ENCODE data around the gene ARL17B. TPM values are rescaled to one million over a fixed set of nuclear protein-coding genes. Genes with fewer than 3 reads are reported as not detected.
A peak's percentile ranks its signal among the peaks of the same experiment; 100 is the strongest.
"Not testable (repeated sequence)": the region's sequence is repeated elsewhere in the genome, so short reads cannot be mapped to it uniquely, and the experiment has no call there.

ARL17B gene
- total RNA-seq, 1 experiment from 2014 or later, result 24.0 TPM

DNA sequence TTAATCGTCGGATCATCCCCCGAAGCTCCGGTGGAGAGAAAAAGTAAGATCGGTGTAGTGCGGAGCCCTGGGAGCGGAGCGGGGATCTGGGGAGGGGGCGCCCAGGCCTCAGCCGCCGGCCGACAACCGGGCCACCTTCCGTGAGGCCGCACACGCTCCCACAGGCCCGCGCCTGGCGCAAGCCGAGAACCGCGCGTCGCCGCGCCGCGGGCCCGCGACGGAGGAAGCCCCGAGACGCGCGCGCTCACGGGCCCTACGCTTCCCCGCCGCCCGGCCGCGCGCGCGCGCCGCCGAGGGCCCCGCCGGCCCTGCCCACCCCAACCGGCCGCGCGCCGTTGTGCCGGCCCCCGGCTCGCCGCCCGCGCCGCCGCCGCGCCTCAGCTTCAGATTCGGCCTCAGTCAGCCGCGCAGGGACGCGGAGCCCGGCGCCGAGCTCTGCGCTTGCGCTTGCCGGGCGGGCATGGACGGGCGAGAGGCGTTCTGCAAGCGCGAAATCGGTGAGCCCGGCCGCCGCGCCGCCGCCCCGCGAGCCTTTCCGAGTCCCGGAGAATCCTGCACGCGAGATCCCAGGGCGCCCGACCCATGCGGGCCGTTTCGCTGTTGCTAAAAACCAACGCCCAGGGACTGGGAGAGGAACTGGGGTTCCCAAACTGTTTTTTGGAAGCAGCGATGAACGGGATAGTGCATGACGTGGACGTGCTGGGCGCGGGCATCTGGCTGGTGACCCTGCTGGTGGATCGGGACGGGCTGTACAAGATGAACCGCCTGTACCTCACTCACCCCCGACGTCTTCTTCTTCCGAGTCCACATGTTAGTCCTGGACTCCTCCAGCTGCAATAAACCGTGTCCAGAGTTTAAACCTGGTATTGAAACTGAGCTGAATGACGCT is 94.7 kb downstream of the ARL17B start:
- H3K27me3 Mint-ChIP-seq (ENCODE audit: low read depth), result peaks cover 65% of the 10 kb centered on the region
- H3K9me3 Mint-ChIP-seq, result no peaks in the 10 kb centered on the region
- no peaks in the 10 kb centered on the region for H3K36me3 Mint-ChIP-seq
- DNase-seq (ENCODE audit: low spot score), result peak; percentile 83
- H3K4me1 Mint-ChIP-seq, result peaks cover 12% of the 10 kb centered on the region
- 0 out of 2 replicates have a peak overlapping the region, but pooled peaks have one; percentile 39 for H3K27ac Mint-ChIP-seq
- ChIA-PET CTCF (interaction anchor here (1.1 to 1.8 kb wide), 2 partner anchors 54 to 74 kb away, joined by 4 to 5 read pairs; partner anchors contain the start of gene KANSL1), POLR2A (no interaction called here)
- TF ChIP-seq, protein P1, sequence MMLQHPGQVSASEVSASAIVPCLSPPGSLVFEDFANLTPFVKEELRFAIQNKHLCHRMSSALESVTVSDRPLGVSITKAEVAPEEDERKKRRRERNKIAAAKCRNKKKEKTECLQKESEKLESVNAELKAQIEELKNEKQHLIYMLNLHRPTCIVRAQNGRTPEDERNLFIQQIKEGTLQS (CRISPR knock-in tag; conservative IDR thresholded peaks at IDR 0.05), result no peak
- TF ChIP-seq, protein P2, sequence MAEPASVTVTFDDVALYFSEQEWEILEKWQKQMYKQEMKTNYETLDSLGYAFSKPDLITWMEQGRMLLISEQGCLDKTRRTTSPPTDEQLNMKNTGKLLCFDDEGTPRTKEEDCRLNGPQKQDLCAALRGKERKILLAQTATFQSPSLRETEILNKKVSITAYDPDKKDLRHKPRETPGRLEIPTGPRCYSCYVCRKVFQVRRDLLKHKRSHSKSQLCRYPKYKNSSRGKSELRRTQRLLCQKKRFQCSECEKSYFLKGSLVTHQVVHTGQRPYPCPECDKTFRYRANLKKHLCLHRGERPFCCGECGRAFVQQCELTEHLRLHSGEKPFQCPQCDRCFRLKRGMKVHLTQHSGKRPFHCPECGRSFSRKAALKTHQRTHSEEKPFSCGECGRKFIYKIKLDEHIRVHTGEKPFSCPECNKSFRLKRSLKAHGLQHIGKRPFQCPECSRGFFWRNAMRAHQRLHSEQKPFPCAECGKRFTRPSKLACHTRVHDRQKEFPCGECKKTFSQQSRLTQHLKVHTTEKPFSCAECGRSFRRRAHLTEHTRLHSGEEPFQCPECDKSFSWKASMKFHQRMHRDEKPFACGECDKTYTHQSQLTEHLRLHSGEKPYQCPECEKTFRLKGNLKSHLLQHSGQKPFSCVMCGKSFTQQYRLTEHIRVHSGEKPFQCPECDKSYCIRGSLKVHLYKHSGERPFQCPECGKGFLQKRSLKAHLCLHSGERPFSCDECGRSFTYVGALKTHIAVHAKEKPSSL (CRISPR knock-in tag; conservative IDR thresholded peaks at IDR 0.05), result no peak
- TF ChIP-seq, protein P3, sequence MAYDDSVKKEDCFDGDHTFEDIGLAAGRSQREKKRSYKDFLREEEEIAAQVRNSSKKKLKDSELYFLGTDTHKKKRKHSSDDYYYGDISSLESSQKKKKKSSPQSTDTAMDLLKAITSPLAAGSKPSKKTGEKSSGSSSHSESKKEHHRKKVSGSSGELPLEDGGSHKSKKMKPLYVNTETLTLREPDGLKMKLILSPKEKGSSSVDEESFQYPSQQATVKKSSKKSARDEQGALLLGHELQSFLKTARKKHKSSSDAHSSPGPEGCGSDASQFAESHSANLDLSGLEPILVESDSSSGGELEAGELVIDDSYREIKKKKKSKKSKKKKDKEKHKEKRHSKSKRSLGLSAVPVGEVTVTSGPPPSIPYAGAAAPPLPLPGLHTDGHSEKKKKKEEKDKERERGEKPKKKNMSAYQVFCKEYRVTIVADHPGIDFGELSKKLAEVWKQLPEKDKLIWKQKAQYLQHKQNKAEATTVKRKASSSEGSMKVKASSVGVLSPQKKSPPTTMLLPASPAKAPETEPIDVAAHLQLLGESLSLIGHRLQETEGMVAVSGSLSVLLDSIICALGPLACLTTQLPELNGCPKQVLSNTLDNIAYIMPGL (CRISPR knock-in tag; IDR thresholded peaks at IDR 0.05), result peak; percentile 76; the same call in 1 of the 2 replicates
- TF ChIP-seq CBFB (CRISPR knock-in tag; IDR thresholded peaks at IDR 0.05; ENCODE audit: low read depth) (no peak), KAT7 (CRISPR knock-in tag; IDR thresholded peaks at IDR 0.05; ENCODE audit: borderline replicate concordance) (no peak), TEAD1 (CRISPR knock-in tag; IDR thresholded peaks at IDR 0.05) (0 out of 2 replicates have a peak, but pooled peaks have one; percentile 25), FOXP1 (CRISPR knock-in tag; IDR thresholded peaks at IDR 0.05; ENCODE audit: borderline replicate concordance) (0 out of 2 replicates have a peak, but pooled peaks have one; percentile 36)
- TF ChIP-seq, protein P4, sequence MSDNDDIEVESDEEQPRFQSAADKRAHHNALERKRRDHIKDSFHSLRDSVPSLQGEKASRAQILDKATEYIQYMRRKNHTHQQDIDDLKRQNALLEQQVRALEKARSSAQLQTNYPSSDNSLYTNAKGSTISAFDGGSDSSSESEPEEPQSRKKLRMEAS (CRISPR knock-in tag; IDR thresholded peaks at IDR 0.05), result peak; percentile 56; the same call in 1 of the 2 replicates
- ATAC-seq, result peak; percentile 89
- H3K4me3 Mint-ChIP-seq, result peak overlapping the region; percentile 85

DNA sequence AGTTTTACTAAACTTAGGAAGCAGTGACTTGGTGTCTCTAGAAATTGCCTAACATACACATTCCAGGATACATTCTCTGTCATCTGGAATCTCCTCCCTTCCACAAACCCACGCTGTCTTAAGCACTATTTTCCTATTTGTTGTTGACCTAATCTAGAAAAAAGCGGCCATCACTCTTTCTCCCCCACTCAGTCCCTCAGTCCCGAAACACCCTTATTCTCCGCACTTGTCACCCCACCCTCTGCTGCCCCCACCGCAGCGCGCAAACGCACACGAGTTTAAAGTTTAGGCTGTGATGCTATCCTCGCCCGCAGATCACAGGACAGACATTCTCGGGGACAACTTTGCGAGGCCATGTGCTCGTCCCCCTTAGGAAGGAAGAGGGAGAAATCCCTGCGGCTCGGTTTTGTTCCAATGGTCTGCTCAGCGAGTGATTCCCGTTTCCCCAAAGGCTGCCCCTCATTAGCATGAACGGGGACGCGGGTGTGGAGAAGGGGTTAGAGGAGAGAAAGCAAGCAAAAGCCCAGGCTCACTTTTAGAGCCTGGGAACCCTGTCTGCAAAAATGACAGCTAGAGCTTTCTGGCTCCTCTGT is 95.4 kb downstream of the ARL17B start:
- H3K4me1 Mint-ChIP-seq, result peaks cover 12% of the 10 kb centered on the region
- ATAC-seq (peak; percentile 8; the same call in 1 of the 2 replicates), DNase-seq (ENCODE audit: low spot score) (peak; percentile 22)
- H3K36me3 Mint-ChIP-seq, POLR2A ChIA-PET, H3K9me3 Mint-ChIP-seq: not testable (repeated sequence)
- CTCF ChIA-PET, result interaction anchor here (1.1 to 1.8 kb wide), 2 partner anchors 53 to 73 kb away, joined by 4 to 5 read pairs; partner anchors contain the start of gene KANSL1
- H3K27me3 Mint-ChIP-seq (ENCODE audit: low read depth), result peaks cover 67% of the 10 kb centered on the region
- H3K4me3 Mint-ChIP-seq, result peak overlapping the region; percentile 82
- H3K27ac Mint-ChIP-seq, result 0 out of 2 replicates have a peak overlapping the region, but pooled peaks have one; percentile 39

DNA sequence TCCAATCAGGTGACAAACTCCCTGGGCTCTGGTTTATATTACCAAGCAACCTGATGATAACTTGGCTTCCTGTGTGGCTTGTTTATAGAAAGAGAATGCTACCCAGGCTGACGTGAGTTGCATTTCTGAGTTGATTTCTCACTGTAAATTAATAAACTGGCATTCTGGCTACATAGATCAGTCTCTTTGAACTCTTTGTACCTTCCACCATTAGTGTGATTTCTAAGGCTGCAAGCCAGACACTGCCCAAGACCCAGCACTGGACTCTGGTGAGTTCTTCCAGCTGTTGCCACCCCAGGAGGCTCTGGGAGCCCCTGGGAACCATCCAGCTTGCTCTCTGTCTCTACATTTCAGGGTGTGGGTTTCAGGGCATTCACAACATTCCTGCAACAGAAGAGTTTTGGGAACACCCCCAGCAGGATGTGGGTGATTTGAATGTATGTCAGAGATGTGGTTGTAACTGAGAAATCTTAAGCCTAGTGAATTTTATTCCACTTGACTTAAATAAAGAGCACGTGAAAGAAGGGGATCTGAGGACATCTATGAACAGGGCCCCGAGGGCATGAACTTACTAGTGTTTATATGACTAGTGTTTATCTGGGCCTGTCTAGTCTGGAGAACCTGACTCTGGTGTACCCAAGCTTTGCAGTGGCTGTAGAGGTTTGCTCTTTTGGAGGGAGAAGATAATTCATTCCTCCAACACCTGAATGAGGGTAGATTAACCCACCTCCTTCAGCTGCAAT is 96.9 kb downstream of the ARL17B start:
- CTCF ChIA-PET, result interaction anchor here (0.6 kb wide), 1 partner anchor 51 kb away, joined by 3 read pairs; no protein-coding TSS in a partner anchor
- Mint-ChIP-seq H3K4me1 (peaks cover 12% of the 10 kb centered on the region), H3K27me3 (ENCODE audit: low read depth) (peaks cover 72% of the 10 kb centered on the region)
- TF ChIP-seq, protein P5, sequence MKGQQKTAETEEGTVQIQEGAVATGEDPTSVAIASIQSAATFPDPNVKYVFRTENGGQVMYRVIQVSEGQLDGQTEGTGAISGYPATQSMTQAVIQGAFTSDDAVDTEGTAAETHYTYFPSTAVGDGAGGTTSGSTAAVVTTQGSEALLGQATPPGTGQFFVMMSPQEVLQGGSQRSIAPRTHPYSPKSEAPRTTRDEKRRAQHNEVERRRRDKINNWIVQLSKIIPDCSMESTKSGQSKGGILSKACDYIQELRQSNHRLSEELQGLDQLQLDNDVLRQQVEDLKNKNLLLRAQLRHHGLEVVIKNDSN (CRISPR knock-in tag; IDR thresholded peaks at IDR 0.05), result no peak
- TF ChIP-seq ZNF219 (CRISPR knock-in tag; IDR thresholded peaks at IDR 0.05; ENCODE audit: borderline replicate concordance) (no peak), KAT7 (CRISPR knock-in tag; IDR thresholded peaks at IDR 0.05; ENCODE audit: borderline replicate concordance) (no peak), PRRX2 (CRISPR knock-in tag; IDR thresholded peaks at IDR 0.05) (no peak), FOXJ3 (CRISPR knock-in tag; IDR thresholded peaks at IDR 0.05; ENCODE audit: borderline replicate concordance) (no peak), OVOL2 (CRISPR knock-in tag; IDR thresholded peaks at IDR 0.05; ENCODE audit: borderline replicate concordance) (no peak)
- TF ChIP-seq, protein P6, sequence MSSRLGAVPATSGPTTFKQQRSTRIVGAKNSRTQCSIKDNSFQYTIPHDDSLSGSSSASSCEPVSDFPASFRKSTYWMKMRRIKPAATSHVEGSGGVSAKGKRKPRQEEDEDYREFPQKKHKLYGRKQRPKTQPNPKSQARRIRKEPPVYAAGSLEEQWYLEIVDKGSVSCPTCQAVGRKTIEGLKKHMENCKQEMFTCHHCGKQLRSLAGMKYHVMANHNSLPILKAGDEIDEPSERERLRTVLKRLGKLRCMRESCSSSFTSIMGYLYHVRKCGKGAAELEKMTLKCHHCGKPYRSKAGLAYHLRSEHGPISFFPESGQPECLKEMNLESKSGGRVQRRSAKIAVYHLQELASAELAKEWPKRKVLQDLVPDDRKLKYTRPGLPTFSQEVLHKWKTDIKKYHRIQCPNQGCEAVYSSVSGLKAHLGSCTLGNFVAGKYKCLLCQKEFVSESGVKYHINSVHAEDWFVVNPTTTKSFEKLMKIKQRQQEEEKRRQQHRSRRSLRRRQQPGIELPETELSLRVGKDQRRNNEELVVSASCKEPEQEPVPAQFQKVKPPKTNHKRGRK (CRISPR knock-in tag; IDR thresholded peaks at IDR 0.05; ENCODE audit: borderline replicate concordance), result no peak
- TF ChIP-seq, protein P3 (CRISPR knock-in tag; IDR thresholded peaks at IDR 0.05), result no peak

More for the DNA sequence above, 96.9 kb downstream of the ARL17B start:
- H3K36me3 Mint-ChIP-seq, result no peaks in the 10 kb centered on the region
- H3K27ac Mint-ChIP-seq, result no peak overlapping the region; the same call in 1 of the 2 replicates
- H3K4me3 Mint-ChIP-seq, result no peak overlapping the region
- ATAC-seq, result no peak
- POLR2A ChIA-PET, result interaction anchor here (0.6 kb wide), 1 partner anchor 1696 kb away, joined by 3 read pairs; no protein-coding TSS in a partner anchor
- H3K9me3 Mint-ChIP-seq, result no peaks in the 10 kb centered on the region
- DNase-seq (ENCODE audit: low spot score), result no peak

Measured in WTC11 (cell line).